ENCODE data around the gene JPH3.

GRCh38 chr16:87741700-87742415, 139.6 kb downstream of the JPH3 start:
- no peak for TF ChIP-seq SIN3A (IDR thresholded peaks at IDR 0.05; ENCODE audit: low read depth, low read length)
- TF ChIP-seq JUNB (IDR thresholded peaks at IDR 0.05) = no peak
- no peak for TF ChIP-seq TCF12 (IDR thresholded peaks at IDR 0.05; ENCODE audit: low read depth, low read length)
- TF ChIP-seq SMC3 (IDR thresholded peaks at IDR 0.05; ENCODE audit: borderline replicate concordance, low read length) = no peak
- no peak for TF ChIP-seq BACH1 (IDR thresholded peaks at IDR 0.05; ENCODE audit: borderline replicate concordance)
- no peak for TF ChIP-seq BHLHE40 (IDR thresholded peaks at IDR 0.05; ENCODE audit: borderline replicate concordance in 1 of 2, low read depth in 2 of 2, low read length in 1 of 2)

Measured in GM12878 (cell line).